Right atrium auricular region (tissue), 2 donors: ENCODE data around the gene C20orf204. TPM values are rescaled to one million over a fixed set of nuclear protein-coding genes. Genes with fewer than 3 reads are reported as not detected.

Experiments used
- DNase-seq: peaks from one replicate; pipeline ENCODE4 v3.0.0-alpha.2; 2019; ENCODE audit warnings: low spot score
- H3K27ac ChIP-seq, 2 donors: fragments of 200-600 bp; sonication (generic); 1 replicate in 1 of 2; 2 replicates in 1 of 2; pipeline ENCODE4 v1.5.1; 2016 to 2019
- H3K27me3 ChIP-seq, 2 donors: fragments of 200-600 bp; sonication (generic); one replicate each; pipeline versions ENCODE4 v1.5.1 to v1.6.0; 2017 to 2019
- H3K36me3 ChIP-seq: fragments of 200-600 bp; sonication (generic); one replicate; pipeline ENCODE4 v1.5.1; 2016
- H3K4me1 ChIP-seq, 2 donors: fragments of 200-600 bp; sonication (generic); one replicate each; pipeline versions ENCODE4 v1.5.1 to v1.6.0; 2017 to 2019
- H3K4me3 ChIP-seq, 2 donors: fragments of 200-600 bp; sonication (generic); 1 replicate in 1 of 2; 2 replicates in 1 of 2; pipeline ENCODE4 v1.5.1; 2017 to 2019; ENCODE audit warnings: mild to moderate bottlenecking in 1 of 2, moderate library complexity in 1 of 2
- H3K9me3 ChIP-seq, 2 donors: fragments of 200-600 bp; sonication (generic); one replicate each; pipeline ENCODE4 v1.5.1; 2019
- total RNA-seq, 2 donors: library from RNA; depleted of rRNA; stranded (reverse); fragments of >200 nt; gene quantifications; one replicate each; pipeline ENCODE4 v1.1.0, GENCODE V29; 2016
- TF ChIP-seq, protein P1 (sequence below), 2 donors: fragments of 200-600 bp; sonication (generic); IDR thresholded peaks; one replicate each; pipeline ENCODE4 v1.5.1; 2019; ENCODE audit warnings: antibody characterized with exemption in 2 of 2

The C20orf204 gene
- total RNA-seq, 2 donors from 2014 or later: 0.07 to 0.35 TPM

GRCh38 chr20:64031822-64032314 is 4.1 kb upstream of the C20orf204 start:
- no peaks in the 10 kb centered on the region for H3K9me3 ChIP-seq
- TF ChIP-seq, protein P1, sequence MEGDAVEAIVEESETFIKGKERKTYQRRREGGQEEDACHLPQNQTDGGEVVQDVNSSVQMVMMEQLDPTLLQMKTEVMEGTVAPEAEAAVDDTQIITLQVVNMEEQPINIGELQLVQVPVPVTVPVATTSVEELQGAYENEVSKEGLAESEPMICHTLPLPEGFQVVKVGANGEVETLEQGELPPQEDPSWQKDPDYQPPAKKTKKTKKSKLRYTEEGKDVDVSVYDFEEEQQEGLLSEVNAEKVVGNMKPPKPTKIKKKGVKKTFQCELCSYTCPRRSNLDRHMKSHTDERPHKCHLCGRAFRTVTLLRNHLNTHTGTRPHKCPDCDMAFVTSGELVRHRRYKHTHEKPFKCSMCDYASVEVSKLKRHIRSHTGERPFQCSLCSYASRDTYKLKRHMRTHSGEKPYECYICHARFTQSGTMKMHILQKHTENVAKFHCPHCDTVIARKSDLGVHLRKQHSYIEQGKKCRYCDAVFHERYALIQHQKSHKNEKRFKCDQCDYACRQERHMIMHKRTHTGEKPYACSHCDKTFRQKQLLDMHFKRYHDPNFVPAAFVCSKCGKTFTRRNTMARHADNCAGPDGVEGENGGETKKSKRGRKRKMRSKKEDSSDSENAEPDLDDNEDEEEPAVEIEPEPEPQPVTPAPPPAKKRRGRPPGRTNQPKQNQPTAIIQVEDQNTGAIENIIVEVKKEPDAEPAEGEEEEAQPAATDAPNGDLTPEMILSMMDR (IDR thresholded peaks at IDR 0.05): no peak
- DNase-seq: no peak
- no peak overlapping the region for H3K4me3 ChIP-seq
- peaks cover 71% of the 10 kb centered on the region for H3K36me3 ChIP-seq
- H3K27ac ChIP-seq: no peak overlapping the region
- no peaks in the 10 kb centered on the region for H3K4me1 ChIP-seq
- H3K27me3 ChIP-seq: no peaks in the 10 kb centered on the region

- Histone ChIP-seq H3K27ac (no peak overlapping the region), H3K27me3 (peaks cover 0 to 3% of the 10 kb centered on the region in 2 donors), H3K9me3 (no peaks in the 10 kb centered on the region), H3K4me3 (no peak overlapping the region), H3K36me3 (peaks cover 60% of the 10 kb centered on the region), H3K4me1 (peaks cover 0 to 7% of the 10 kb centered on the region in 2 donors)
- TF ChIP-seq, protein P1 (IDR thresholded peaks at IDR 0.05): no peak
- no peak for DNase-seq
Observed at GRCh38 chr20:64032706-64033624, 3.0 kb upstream of the C20orf204 start.

- no peak for DNase-seq
- no peak overlapping the region for H3K27ac ChIP-seq
- no peak overlapping the region for H3K4me3 ChIP-seq
- no peaks in the 10 kb centered on the region for H3K9me3 ChIP-seq
- TF ChIP-seq, protein P1 (IDR thresholded peaks at IDR 0.05): no peak
- H3K4me1 ChIP-seq: peaks cover 0 to 18% of the 10 kb centered on the region in 2 donors
- peaks cover 51% of the 10 kb centered on the region for H3K36me3 ChIP-seq
- H3K27me3 ChIP-seq: peaks cover 0 to 7% of the 10 kb centered on the region in 2 donors
Observed at GRCh38 chr20:64033981-64034493, 1.9 kb upstream of the C20orf204 start.

DNA sequence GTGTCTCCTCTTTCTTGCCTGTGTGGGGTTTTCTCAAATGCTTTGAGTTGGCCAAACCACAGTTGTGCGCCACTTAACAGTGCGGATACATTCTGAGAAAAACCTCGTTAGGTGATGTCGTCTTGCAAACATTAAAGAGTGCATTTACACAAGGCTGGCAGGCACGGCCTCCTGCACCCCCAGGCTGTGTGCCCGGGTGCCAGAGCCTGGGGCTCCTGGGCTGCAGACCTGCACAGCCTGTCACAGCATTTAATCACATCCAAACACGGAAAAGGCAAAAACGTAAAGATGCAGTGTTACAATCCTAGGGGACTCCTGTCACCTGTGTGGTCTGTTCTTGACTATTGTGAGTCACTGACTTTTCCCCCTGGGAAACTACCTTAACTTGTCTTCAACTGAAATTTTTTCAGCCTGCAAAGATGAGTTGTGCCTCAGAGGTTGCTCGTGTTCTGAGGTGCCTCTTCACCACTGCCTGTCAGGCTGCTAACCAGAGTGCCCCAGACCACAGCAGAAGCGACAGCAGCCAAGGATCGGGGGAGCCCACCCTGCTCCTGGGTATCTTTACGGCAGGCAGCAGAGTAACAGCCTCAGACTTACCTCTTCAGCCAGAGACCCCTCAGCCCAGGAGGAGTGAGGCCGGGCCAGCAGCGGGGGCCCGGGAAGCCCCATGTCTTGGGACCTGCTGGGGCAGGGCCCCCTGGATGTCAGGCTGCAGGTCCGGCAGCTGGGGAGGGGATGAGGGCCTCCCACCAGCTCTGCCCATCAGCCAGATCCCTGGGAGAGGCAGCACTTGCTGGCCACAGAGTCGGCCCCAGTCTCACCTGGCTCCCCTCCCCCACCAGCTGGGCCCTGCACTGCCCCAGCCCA is 683 bp upstream of the C20orf204 start:
- Histone ChIP-seq H3K4me3 (no peak overlapping the region), H3K4me1 (peaks cover 0 to 29% of the 10 kb centered on the region in 2 donors), H3K9me3 (no peaks in the 10 kb centered on the region), H3K27ac (no peak overlapping the region), H3K36me3 (peaks cover 38% of the 10 kb centered on the region), H3K27me3 (peaks cover 0 to 7% of the 10 kb centered on the region in 2 donors)
- TF ChIP-seq, protein P1 (IDR thresholded peaks at IDR 0.05): no peak
- DNase-seq: no peak

GRCh38 chr20:64036346-64037198 is 590 bp downstream of the C20orf204 start:
- no peak overlapping the region for H3K4me3 ChIP-seq
- DNase-seq: no peak
- no peaks in the 10 kb centered on the region for H3K9me3 ChIP-seq
- H3K27me3 ChIP-seq: peaks cover under 1 to 8% of the 10 kb centered on the region in 2 donors
- no peak overlapping the region for H3K27ac ChIP-seq
- peaks cover 0 to 41% of the 10 kb centered on the region in 2 donors for H3K4me1 ChIP-seq
- TF ChIP-seq, protein P1 (IDR thresholded peaks at IDR 0.05): no peak
- H3K36me3 ChIP-seq: peaks cover 28% of the 10 kb centered on the region
